Dedifferentiated amniotic fluid mesenchymal stem cell (primary cell): ENCODE results near the gene CREB3.

Experiments used
- DNase-seq: peaks from one replicate; pipeline ENCODE4 v3.0.0-alpha.2; 2016; ENCODE audit errors: extremely low spot score

Gene CREB3

DNA sequence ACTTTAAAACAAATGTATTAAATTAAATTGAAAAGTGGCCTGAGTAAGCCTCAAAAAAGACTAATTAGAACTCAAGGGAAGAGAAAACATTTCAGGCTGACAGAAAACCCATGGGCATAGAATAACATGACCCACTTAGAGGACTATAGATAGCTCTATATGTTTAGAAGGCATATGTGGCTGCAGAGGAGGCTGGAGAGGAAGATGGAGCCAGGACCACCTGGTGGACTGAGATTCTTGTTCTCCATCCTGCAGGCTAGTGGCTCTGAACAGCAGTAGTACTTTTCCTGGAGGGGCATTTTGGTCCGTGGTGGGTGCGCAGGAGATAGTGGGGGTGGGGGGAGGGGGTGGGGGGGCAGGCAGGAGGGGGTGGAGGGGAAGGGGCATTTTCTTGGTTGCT is 48.6 kb downstream of the CREB3 start:
- no peak for DNase-seq

DNA sequence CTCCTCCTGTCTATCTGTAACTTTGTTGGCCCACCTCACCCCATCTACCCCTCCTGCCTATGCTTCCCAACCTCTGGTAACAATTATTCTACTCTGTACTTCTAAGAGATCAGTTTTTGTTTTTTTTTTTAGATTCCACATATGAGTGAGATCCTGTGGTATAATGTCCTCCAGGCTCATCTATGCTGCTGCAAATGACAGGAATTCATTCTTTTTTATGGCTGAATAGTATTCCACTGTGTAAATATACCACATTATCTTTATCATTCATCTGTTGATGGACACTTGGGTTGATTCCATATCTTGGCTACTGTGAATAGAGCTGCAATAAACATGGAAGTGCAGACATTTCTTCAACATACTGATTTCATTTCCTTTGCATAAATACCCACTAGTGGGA is 51.0 kb downstream of the CREB3 start:
- no peak for DNase-seq
